Ecto neural progenitor cell (in vitro differentiated cells): ENCODE measurements around the gene TUBE1.
A peak's percentile ranks its signal among the peaks of the same experiment; 100 is the strongest.
"Not testable (repeated sequence)": the region's sequence is repeated elsewhere in the genome, so short reads cannot be mapped to it uniquely, and the experiment has no call there.

Experiments
- DNase-seq: peaks from one replicate; pipeline ENCODE4 v3.0.0-alpha.2; 2018; ENCODE audit warnings: low spot score

The TUBE1 gene

GRCh38 chr6:112087136-112087911 lies at the start of gene TUBE1, which contains the start of gene FAM229B:
TUBE1 (minus strand) TSS chr6:112087482; CDS start chr6:112087434, 48 bp downstream.
FAM229B (plus strand) TSS chr6:112087591; CDS start chr6:112099284, 11,693 bp downstream.
- DNase-seq, result peak; percentile 93

- DNase-seq, result no peak
Observed at GRCh38 chr6:112130878-112131277, 43.6 kb upstream of the TUBE1 start.

GRCh38 chr6:112128208-112128607 lies 40.9 kb upstream of the TUBE1 start:
- no peak for DNase-seq

- no peak for DNase-seq
Observed at GRCh38 chr6:112123982-112124381, 36.7 kb upstream of the TUBE1 start.

- DNase-seq, result no peak
Observed at GRCh38 chr6:112122756-112123155, 35.5 kb upstream of the TUBE1 start.

GRCh38 chr6:112118034-112118433 lies 30.8 kb upstream of the TUBE1 start:
- DNase-seq, result no peak

- no peak for DNase-seq
Observed at GRCh38 chr6:112117554-112117953, 30.3 kb upstream of the TUBE1 start.

GRCh38 chr6:112116221-112116620 lies 28.9 kb upstream of the TUBE1 start:
- no peak for DNase-seq

GRCh38 chr6:112114577-112115223 lies 27.4 kb upstream of the TUBE1 start:
- no peak for DNase-seq

- no peak for DNase-seq
Observed at GRCh38 chr6:112113918-112114317, 26.6 kb upstream of the TUBE1 start.

GRCh38 chr6:112113431-112113830 lies 26.1 kb upstream of the TUBE1 start:
- no peak for DNase-seq

- DNase-seq, result no peak
Observed at GRCh38 chr6:112109262-112109661, 22.0 kb upstream of the TUBE1 start.

GRCh38 chr6:112106562-112106961 lies 19.3 kb upstream of the TUBE1 start:
- DNase-seq, result no peak

- not testable (repeated sequence) for DNase-seq
Observed at GRCh38 chr6:112106026-112106425, 18.7 kb upstream of the TUBE1 start.

GRCh38 chr6:112100561-112100960 lies 13.3 kb upstream of the TUBE1 start:
- no peak for DNase-seq

- no peak for DNase-seq
Observed at GRCh38 chr6:112096901-112097300, 9.6 kb upstream of the TUBE1 start.

- DNase-seq, result no peak
Observed at GRCh38 chr6:112087916-112088315, 634 bp upstream of the TUBE1 start.

GRCh38 chr6:112086744-112087135 lies 542 bp downstream of the TUBE1 start:
- DNase-seq, result no peak

GRCh38 chr6:112085286-112086065 lies 1.8 kb downstream of the TUBE1 start:
- DNase-seq, result no peak

- DNase-seq, result no peak
Observed at GRCh38 chr6:112081569-112081968, 5.7 kb downstream of the TUBE1 start.

GRCh38 chr6:112066606-112067005 lies 20.7 kb downstream of the TUBE1 start:
- DNase-seq, result no peak

- no peak for DNase-seq
Observed at GRCh38 chr6:112065426-112065986, 21.8 kb downstream of the TUBE1 start.
